K562 (cell line): Measurements from ENCODE around the gene TRIM73.
"Not testable (repeated sequence)": the region's sequence is repeated elsewhere in the genome, so short reads cannot be mapped to it uniquely, and the experiment has no call there.

ENCODE experiments used
- ATF7 ChIP-seq: fragments of 450-650 bp; IDR thresholded peaks from 2 replicates; pipeline ENCODE4 v1.7.1; 2014; ENCODE audit warnings: mild to moderate bottlenecking, moderate library complexity
- BHLHE40 ChIP-seq: IDR thresholded peaks from 2 replicates; pipeline ENCODE4 v1.6.1; 2011; ENCODE audit warnings: low read length, improper control_type of control experiment
- BMI1 ChIP-seq: fragments of 150-350 bp; IDR thresholded peaks from 2 replicates; pipeline ENCODE4 v1.6.1; 2014; ENCODE audit warnings: low read length
- CTCF ChIP-seq, 3 experiments: IDR thresholded peaks in 2 of 3; conservative IDR thresholded peaks in 1 of 3; 2 replicates each; pipeline ENCODE4 v1.5.1; 2011 to 2012; ENCODE audit warnings: low read length in 3 of 3, mild to moderate bottlenecking in 3 of 3, control low read depth in 2 of 3, improper control_type of control experiment in 1 of 3, inconsistent platforms in 1 of 3, low read depth in 1 of 3, mixed read lengths in 1 of 3, moderate library complexity in 1 of 3; ENCODE audit not compliant: insufficient read depth in 2 of 3
- EWSR1 ChIP-seq: fragments of 450-650 bp; IDR thresholded peaks from 2 replicates; pipeline ENCODE4 v1.6.1; 2018; ENCODE audit warnings: borderline replicate concordance, mild to moderate bottlenecking, low read depth, moderate library complexity; ENCODE audit not compliant: partially characterized antibody
- RBFOX2 ChIP-seq: fragments of 200-400 bp; formaldehyde crosslinking; IDR thresholded peaks from 2 replicates; pipeline ENCODE4 v1.6.1; 2017; ENCODE audit warnings: low read depth, mild to moderate bottlenecking, low read length, moderate library complexity
- SMARCA5 ChIP-seq: fragments of 450-650 bp; IDR thresholded peaks from 2 replicates; pipeline ENCODE4 v1.6.1; 2016
- SMC3 ChIP-seq: conservative IDR thresholded peaks from 2 replicates; pipeline ENCODE4 v1.6.1; 2011; ENCODE audit warnings: low read depth, low read length, improper control_type of control experiment; ENCODE audit not compliant: insufficient read depth
- TOE1 ChIP-seq, 2 experiments: fragments of 450-650 bp in 1 of 2; sonication (generic) in 1 of 2; formaldehyde crosslinking in 1 of 2; IDR thresholded peaks; 2 replicates each; pipeline versions ENCODE4 v1.7.1 to v1.8.0; 2016 to 2022; ENCODE audit warnings: borderline replicate concordance in 2 of 2, mild to moderate bottlenecking in 2 of 2, antibody characterized with exemption in 1 of 2, inconsistent platforms in 1 of 2, low read depth in 1 of 2, missing genetic modification reagents in 1 of 2, moderate library complexity in 1 of 2
- TF ChIP-seq, protein P1 (sequence below): conservative IDR thresholded peaks from 2 replicates; pipeline ENCODE4 v1.6.1; 2011; ENCODE audit warnings: low read depth, mild to moderate bottlenecking, low read length; ENCODE audit not compliant: control insufficient read depth
- TF ChIP-seq, protein P2 (sequence below): fragments of 250-450 bp; sonication (Bioruptor Pico); IDR thresholded peaks from 2 replicates; pipeline ENCODE4 v1.5.0; 2020; ENCODE audit warnings: mild to moderate bottlenecking
- TF ChIP-seq, protein P3 (sequence below): sonication (generic); formaldehyde crosslinking; IDR thresholded peaks from 2 replicates; pipeline ENCODE4 v1.5.0; 2020; ENCODE audit warnings: missing genetic modification reagents

- not testable (repeated sequence) for TF ChIP-seq ATF7; BMI1; BHLHE40; TOE1 (IDR thresholded peaks at IDR 0.05; ENCODE audit: borderline replicate concordance); TOE1 (CRISPR knock-in tag; IDR thresholded peaks at IDR 0.05; ENCODE audit: borderline replicate concordance, low read depth); SMARCA5; RBFOX2; EWSR1; SMC3
- 0 out of 6 replicates have a peak, but pooled peaks of 2 of the 3 experiments have one; percentile 10 to 17 for TF ChIP-seq CTCF (IDR thresholded peaks at IDR 0.05 in 2 of 3, conservative IDR thresholded peaks at IDR 0.05 in 1 of 3; ENCODE audit: insufficient read depth in 2 of 3, low read depth in 1 of 3, low read length in 3 of 3)
- TF ChIP-seq, protein P1, sequence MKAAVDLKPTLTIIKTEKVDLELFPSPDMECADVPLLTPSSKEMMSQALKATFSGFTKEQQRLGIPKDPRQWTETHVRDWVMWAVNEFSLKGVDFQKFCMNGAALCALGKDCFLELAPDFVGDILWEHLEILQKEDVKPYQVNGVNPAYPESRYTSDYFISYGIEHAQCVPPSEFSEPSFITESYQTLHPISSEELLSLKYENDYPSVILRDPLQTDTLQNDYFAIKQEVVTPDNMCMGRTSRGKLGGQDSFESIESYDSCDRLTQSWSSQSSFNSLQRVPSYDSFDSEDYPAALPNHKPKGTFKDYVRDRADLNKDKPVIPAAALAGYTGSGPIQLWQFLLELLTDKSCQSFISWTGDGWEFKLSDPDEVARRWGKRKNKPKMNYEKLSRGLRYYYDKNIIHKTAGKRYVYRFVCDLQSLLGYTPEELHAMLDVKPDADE = not testable (repeated sequence)
- TF ChIP-seq, protein P2, sequence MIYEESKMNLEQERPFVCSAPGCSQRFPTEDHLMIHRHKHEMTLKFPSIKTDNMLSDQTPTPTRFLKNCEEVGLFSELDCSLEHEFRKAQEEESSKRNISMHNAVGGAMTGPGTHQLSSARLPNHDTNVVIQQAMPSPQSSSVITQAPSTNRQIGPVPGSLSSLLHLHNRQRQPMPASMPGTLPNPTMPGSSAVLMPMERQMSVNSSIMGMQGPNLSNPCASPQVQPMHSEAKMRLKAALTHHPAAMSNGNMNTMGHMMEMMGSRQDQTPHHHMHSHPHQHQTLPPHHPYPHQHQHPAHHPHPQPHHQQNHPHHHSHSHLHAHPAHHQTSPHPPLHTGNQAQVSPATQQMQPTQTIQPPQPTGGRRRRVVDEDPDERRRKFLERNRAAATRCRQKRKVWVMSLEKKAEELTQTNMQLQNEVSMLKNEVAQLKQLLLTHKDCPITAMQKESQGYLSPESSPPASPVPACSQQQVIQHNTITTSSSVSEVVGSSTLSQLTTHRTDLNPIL (CRISPR knock-in tag) = not testable (repeated sequence)
- TF ChIP-seq, protein P3, sequence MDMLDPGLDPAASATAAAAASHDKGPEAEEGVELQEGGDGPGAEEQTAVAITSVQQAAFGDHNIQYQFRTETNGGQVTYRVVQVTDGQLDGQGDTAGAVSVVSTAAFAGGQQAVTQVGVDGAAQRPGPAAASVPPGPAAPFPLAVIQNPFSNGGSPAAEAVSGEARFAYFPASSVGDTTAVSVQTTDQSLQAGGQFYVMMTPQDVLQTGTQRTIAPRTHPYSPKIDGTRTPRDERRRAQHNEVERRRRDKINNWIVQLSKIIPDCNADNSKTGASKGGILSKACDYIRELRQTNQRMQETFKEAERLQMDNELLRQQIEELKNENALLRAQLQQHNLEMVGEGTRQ (CRISPR knock-in tag) = not testable (repeated sequence)
These were observed 43.6 kb downstream of the TRIM73 start for GRCh38 chr7:75439000-75439399.
